GM21390 (cell line): ENCODE measurements around the gene INHBB.
"Not testable (repeated sequence)": the region's sequence is repeated elsewhere in the genome, so short reads cannot be mapped to it uniquely, and the experiment has no call there.

Source experiments
- ATAC-seq: cut with Tn5 transposase; IDR thresholded peaks from one replicate; pipeline ENCODE4 v1.9.1; 2021; ENCODE audit not compliant: unreplicated experiment

The INHBB gene

DNA sequence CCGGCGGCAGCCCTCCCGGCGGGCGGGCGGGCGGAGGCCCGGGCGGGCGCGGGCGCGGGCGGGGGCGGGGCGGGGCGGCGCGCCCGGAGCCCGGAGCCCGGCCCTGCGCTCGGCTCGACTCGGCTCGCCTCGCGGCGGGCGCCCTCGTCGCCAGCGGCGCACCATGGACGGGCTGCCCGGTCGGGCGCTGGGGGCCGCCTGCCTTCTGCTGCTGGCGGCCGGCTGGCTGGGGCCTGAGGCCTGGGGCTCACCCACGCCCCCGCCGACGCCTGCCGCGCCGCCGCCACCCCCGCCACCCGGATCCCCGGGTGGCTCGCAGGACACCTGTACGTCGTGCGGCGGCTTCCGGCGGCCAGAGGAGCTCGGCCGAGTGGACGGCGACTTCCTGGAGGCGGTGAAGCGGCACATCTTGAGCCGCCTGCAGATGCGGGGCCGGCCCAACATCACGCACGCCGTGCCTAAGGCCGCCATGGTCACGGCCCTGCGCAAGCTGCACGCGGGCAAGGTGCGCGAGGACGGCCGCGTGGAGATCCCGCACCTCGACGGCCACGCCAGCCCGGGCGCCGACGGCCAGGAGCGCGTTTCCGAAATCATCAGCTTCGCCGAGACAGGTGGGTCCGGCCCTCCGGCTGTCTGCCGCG is at the start of gene INHBB:
TSS of gene INHBB (plus strand) at position 111 of the 641 bp plus-strand sequence. CDS start at position 164, 53 bp downstream.
- ATAC-seq = no peak

DNA sequence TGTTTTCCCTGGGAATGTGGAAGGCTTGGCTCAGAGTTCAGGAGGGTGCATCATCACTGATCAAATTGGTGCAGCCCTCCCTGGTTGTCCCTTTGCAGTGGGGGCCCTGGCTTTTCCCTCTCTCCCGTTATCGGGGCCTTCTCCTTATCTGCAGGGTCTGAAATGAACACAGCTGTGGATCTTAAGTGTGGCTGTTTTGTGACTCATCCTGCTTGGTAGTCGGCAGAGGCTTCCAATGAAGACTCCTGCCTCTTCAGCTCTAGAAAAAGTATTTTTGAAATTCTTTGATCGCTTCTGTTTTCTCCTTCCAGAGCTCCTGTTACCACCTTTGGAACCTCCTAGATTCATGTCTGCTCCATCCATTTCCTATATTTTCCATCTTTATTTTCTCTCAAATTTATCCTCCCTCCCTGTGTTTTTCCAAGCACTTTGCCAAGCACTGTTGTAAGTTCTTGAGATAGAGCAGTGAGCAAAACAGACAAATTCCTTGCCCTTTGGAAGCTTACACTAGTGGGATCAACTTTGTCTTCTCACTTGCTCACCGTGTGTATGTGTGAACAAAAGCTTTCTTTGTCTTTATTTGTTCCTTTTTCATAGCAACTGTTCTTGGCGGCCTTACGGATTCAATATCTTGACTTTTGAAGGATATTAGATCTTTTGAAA is 47.6 kb upstream of the INHBB start:
- no peak for ATAC-seq

DNA sequence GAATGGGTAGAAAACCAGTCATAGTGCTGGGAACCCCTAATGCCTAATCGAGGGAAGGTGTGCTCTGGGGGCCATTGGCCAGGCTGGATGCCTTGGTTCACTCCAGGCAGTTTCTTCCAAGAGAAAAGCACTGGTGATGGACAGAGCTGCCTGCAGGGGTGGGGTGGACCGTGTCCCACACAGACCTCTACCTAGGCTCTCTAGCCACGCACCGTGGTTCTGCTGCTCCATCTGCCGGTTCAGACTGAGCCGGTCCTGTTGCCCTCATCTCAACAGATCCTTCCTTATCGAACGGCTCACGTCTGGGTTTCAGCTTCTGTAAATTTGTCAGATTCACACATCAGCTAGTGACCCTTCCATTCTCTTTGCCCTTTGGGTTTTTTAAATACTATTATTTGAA is 46.9 kb upstream of the INHBB start:
- no peak for ATAC-seq

DNA sequence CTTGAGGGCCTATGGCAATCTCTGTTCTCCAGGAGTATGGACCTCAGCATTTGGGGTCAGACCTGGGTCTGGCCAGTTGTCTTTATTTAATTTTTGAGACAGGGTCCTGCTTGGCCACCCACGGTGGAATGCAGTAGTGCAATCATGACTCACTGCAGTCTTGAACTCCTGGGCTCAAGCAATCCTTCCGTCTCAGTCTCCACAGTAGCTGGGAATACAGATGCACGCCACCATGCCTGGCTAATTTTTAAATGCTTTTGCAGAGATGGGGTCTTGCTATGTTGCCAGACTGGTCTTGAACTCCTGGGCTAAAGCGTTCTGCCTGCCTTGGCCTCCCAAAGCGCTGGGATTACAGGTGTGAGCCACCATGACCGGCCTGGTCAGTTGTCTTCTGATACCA is 46.4 kb upstream of the INHBB start:
- ATAC-seq = no peak

DNA sequence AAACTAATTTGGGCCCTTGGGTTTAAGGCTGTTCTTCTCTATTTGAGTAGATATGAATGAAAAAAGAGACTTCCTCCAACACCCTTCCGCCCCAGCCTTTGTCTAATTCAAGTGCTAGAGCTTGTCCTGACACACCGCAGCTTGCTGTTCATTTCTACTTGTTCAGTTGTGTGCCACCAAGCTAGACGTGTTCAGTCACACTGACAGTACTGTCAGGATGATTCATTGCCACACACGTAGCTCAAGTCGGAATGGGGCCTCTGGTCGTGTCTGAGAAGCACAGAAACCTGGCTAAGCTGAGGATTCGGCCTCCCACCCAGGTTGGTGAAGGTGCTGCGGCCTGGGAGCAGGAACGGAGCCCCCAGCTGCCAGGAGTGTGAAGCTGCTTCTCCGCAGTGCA is 45.6 kb upstream of the INHBB start:
- ATAC-seq = no peak

DNA sequence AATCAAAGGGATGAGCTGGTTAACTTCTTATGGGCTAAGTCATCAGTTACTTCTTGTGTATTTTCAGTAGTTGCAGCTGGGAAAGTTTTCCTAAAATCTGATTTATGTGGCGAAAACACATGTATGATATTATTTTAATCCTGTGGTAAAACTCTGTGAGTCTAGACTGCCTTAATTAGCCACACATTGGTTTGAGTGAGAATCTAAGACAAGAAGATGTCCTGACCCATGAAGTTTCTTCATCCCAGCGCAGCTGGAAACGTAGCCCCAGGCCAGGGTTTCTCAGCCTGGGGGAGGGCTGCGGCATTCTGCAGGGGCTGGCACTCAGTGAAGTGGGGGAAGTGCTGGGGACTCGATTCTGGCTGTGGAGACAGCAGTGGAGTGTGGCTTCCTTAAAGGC is 44.7 kb upstream of the INHBB start:
- no peak for ATAC-seq

DNA sequence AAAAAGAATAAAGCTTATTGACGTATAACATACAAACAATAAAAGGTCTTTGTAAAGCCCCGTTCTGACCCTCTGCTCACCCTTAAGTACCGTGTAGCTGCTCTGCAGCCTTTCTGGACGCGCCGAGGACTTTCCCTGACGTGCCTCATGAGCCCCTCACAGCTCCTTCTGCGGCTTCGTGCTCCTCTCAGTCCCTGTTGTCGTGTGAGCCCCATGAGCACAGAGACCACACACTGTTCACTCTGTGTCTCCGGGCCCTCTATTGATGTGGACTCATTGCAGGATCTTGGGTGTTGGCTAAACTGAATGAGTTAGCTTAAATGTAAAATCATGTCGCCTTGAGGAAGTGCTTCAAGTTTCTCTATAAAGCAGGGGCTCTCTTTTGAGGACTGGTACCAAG is 43.6 kb upstream of the INHBB start:
- ATAC-seq = no peak

DNA sequence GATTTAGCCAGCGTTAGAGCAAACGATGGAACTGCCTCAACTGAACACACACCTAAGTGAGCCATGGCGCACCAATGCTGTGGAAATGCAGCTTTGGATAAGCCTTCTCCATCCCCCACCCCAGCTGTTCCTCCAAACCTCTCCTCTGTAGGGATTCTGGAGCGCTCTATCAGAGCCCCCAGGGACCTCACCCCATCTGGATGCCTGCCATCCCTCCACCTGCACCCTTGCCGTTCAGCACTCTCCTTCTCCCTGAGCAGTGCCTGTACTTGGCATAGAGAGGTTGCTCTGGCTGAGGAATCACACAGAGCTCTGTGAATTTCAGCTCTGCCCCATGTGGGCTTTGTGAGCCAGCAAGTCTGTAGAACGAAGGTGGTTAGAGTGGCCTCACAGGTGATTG is 42.8 kb upstream of the INHBB start:
- no peak for ATAC-seq

DNA sequence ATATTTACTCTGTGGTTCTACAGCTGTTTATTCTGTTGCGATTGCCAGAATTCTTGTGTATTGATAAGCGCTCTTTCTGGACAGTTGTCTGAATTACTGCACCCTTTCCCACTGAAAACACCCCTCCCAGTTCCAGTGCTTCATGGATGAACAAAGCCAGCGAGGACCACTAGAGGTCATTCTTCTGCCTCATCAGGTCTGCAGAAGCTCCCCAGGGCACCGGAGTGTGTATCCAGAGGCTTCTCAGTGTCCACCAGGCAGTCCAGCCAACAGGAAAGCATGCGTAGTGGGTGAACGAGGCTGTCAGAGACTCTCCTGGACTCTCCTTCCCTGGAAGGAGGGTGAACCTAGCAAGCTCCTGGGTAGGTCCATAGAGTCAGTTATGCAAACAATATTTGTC is 40.6 kb upstream of the INHBB start:
- no peak for ATAC-seq

DNA sequence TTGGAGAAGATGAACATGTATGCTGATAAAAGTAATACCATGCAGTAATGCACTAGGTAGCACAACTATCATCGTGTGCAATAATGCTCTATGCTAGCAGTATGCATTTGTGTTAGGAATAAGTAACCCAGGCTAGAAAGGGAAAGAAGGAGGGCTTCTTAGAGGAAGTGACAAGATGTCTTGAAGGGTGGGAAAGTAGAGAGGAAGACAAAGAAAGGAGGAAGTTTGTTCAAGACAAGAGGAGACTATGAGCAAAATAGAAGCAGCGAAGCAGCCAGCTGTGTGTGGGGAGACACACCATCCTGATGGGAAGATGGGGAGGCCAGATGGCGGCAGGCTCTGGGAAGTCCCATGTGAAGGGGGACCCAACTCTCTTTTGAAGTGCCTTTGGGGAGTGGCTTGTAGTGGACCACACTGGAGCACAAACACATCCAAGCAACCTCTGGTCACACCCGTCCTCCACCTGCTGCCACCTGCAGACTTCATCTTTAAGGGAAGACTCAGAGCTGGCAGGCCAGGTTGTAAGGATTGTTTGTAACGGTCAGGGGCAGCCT is 39.9 kb upstream of the INHBB start:
- ATAC-seq = no peak

DNA sequence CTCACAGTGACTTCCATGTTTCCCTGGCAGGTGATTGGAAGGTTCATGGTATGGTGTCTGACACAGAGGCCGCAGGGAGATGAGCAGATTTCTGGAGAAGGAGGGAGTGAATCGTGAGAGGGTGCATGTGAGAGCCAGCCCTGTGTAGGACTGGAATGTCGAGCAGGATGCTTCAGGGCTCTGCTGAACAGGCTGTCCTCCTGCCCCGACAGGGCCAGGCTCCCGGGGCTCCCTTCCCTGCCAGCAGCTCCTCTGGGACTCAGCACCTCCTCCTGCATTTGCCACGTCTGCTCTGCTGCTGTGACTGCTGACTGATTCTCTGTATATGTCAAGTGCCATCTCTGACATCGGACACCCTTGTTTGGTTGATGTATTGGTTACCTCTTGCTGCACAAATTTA is 38.5 kb upstream of the INHBB start:
- no peak for ATAC-seq

DNA sequence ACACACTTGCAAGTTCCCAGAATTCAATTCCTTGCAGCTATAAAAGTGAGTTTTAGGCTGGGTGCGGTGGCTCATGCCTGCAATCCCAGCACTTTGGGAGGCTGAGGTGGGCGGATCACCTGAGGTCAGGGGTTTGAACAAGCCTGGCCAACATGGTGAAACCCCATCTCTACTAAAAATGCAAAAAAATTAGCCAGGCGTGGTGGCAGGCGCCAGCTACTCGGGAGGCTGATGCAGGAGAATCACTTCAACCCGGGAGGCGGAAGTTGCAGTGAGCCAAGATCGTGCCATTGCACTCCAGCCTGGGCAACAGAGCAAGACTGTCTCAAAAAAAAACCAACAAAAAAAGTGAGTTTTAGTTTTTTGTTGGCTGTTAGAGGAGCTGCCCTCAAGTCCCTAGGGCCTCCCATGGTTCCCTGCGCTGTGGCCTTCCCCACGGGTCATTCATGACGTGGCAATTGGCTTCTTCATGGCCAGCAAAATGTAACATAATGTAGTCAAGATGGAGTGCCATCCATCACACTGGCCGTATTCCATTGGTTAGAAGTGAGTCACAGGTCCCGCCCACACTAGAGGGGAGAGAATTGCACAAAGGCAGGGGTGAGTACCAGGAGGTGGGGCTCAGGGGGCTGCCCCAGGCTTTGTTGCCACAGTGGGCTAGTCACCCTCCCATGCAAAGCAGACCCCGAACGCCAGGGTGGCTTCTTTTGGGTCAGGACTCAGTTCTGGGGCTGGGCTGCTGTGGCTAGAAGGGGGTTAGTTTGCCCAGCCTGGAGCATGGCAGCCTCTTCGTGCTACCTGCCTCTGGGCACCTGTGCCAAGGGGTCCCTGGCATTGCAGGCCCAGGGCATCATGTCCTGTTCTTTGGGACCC is 37.7 kb upstream of the INHBB start:
- ATAC-seq = no peak

DNA sequence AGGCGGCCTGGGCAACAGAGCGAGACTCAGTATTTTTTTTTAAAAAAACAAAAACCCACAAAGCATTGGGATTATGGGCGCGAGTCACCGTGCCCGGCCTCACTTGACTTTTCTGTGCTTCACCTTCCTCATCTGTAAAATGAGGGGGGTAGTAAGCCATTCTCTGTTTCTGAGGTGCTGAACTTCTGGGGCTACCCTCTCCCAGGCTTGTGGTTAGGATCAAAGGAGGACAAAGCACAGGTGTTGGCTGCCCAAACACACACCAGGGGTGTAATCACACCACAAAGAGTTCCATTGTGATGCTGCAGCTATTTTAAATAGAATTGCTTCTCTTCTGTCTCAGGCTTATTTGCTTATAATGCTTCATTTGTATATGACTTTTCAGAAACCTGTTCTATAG is 35.8 kb upstream of the INHBB start:
- ATAC-seq = peak; percentile 56

DNA sequence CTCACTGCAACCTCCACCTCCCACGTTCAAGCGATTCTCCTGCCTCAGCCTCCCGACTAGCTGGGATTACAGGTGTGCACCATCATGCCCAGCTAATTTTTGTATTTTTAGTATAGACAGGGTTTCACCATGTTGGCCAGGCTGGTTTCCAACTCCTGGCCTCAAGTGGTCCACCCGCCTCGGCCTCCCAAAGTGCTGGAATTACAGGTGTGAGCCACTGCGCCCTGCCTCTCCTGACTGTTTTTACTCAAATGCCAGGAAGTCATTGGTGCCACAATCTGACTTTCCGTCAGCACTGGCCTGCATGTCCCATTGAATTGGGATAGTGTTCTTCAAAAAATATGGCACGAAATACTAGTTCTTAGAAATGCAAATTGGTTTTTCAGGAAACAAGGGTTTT is 35.1 kb upstream of the INHBB start:
- not testable (repeated sequence) for ATAC-seq

DNA sequence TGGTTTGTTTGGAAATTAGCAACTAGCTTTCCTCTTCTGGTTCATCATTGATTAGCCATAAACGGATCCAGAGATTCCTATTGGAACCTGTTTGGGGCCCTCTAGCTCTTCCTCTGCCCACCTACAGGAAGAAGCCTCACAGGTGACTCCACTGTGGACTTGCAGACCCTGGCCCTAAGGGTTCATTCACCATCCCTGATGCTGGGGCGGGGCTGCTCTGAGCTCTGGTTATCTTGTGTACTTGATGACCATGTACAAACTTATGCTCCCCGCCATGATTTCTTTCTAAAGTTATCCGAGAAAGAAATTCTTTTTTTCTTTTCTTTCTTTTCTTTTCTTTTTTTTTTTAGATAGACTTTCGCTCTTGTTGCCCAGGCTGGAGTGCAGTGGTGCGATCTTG is 33.9 kb upstream of the INHBB start:
- ATAC-seq = no peak

DNA sequence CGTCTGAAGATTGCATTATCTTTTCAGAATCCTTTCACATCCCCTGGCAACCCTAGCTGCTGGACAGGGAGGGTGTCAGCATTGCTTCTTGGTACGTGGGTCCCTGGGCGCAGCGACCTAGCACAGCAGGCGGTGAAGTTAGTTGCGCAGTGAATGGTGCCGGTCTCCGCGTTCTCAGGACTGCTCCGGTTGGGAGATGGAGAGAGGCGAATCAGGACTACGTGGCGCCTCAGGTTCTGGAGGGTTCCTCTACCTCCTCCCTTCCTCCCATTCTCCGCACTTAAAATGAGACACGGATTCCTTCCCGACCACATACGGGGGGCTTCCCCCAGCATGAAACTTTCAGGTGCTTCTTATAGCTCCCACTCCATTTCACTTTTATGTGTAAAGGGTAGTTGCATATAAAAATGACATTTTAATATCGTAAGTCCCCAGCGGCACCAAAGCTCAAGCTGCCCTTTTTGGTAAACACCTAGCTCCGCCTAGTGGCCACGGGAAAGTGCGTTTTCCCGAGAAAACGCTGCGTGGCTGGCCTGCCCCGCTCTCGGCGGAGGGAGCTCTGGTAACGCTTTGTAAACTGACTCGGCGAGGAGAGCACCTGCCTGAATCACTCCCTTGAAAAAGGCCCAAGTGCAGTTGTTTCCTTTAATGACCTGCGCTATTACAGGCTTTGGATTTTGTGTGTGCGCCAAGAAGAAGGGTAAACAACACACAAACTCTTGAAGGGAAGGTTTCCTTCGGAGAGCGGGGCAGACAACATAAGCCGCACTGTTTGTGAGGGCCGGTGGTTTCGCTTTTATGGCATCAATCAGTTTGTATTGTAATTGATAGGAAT is 32.9 kb upstream of the INHBB start:
- peak; percentile 65 for ATAC-seq

DNA sequence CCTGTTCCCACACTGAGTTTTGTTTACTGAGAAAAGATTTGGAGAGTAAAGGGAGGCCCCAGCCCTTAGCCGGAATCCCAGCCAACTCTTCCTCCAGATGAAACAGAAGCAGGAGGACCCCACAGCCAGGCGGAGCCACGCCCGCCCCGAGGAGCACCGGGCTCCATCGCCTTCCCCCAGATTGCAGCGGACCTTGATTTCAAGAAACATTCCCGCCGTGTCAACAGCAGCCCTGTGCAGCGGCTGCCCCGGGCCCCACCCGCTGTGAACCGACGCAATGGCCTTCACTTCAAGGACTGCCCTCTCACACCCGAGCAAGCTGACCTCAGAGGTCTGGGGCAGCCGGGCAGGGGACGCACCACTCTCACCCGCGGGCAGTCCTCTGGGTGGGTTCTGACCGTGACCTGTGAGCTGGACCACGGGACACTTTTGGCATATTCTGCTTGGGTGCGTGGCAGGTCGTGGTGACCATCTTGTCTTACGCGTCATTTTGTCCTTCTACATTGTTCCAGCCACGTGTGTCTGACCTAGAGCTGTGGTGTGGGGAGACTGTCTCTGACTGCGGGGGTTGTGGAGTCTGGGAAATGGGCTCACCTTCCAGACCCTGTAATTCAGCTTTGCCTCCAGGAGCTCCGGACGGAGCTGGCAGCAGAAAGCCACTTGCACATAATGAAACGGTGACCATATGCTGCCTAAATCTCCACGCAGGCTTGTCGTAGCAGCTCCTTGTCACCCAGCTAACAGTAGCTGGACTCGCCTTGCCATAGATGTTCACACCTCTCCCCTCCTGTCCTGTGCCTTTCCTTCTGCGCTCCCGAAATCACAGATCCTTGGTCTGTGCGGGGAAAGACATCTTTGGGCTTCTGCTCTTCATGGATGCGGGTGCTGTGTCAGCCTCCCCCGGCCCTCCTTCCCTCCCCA is 32.0 kb upstream of the INHBB start:
- ATAC-seq = no peak

DNA sequence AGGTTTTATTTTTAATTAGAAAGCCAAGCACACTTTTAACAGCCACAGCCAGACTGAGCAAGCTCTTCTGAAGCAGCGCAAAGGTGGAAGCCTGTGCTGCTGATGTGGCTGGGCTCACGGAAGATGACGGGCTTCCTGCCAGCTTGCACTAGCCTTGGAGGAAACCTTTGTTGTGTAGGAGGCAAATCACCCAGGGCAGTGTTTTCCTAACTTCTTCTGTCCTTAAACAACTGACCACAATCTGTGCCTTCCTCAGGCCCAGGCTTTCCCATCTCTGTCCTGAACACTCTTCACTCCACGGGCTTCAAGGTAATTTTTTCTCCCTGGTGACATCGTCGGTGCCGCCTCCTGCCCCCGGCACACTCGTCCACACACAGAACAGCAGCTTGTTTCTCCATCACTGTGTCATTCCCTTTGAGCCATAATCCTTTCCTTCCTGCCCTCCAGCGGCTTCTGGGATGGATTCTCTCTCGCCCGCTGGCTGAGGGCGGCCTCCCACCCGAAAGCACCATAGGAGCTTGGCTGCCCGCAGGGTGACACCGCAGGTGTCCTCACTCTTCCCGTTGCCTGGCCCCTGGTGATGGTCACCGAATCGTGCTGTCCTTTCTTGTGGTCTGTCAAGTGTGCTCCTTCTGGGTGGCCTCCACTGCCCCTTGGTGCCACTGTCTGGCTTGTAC is 31.1 kb upstream of the INHBB start:
- ATAC-seq = no peak

DNA sequence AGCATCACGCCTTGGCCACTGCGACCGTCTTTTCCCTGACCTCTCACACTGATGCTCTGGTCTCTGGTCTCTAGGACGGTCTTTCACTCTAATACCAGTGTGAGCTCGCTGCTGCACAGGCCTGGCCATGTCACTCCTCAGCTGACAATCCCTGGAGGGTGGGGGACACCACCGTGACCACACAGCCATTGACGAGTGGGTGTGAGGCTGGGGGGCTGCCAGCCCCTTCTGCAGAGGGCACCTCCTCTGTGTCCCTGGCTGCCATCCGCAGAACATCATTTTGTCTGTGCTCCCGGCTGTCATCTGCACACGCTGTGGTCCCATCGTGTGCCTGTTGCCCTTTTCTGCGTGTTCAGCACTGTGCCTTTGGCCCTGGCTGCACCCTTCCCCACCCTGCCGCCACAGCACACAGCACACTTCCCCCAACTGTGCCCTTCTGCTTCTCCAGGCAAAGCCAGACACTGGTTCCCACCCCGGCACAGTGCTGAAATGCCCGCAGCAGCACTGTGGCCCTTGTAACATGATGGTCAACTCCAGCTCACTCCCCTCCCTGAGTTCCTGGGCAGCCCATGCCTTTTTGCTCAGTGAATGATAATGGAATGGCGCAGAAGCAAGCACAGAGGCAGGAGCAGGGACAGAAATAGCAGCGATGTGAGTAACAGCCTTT is 30.4 kb upstream of the INHBB start:
- no peak for ATAC-seq
